ENCODE data around the gene MGP. TPM values are rescaled to one million over a fixed set of nuclear protein-coding genes. Genes with fewer than 3 reads are reported as not detected.
A peak's percentile ranks its signal among the peaks of the same experiment; 100 is the strongest.

The MGP gene
- 100 to 1,000 TPM; 317 to 851 (median 829) TPM for total RNA-seq

GRCh38 chr12:14885718-14886221 lies at the start of gene MGP:
TSS of gene MGP (minus strand) at chr12:14885854. CDS start at chr12:14885791, 63 bp downstream.
- ATAC-seq (ENCODE audit: low FRiP score), result peak; percentile 83
- TF ChIP-seq CTCF (IDR thresholded peaks at IDR 0.05), result no peak
- DNase-seq (ENCODE audit: low spot score), result no peak

- ATAC-seq (ENCODE audit: low FRiP score), result no peak
- DNase-seq (ENCODE audit: low spot score), result no peak
- TF ChIP-seq CTCF (IDR thresholded peaks at IDR 0.05), result no peak
Observed at GRCh38 chr12:14935031-14935430, 49.4 kb upstream of the MGP start.

GRCh38 chr12:14934511-14934910 lies 48.9 kb upstream of the MGP start:
- DNase-seq (ENCODE audit: low spot score) (no peak), ATAC-seq (ENCODE audit: low FRiP score) (no peak)
- no peak for TF ChIP-seq CTCF (IDR thresholded peaks at IDR 0.05)

- DNase-seq (ENCODE audit: low spot score) (no peak), ATAC-seq (ENCODE audit: low FRiP score) (no peak)
- no peak for TF ChIP-seq CTCF (IDR thresholded peaks at IDR 0.05)
Observed at GRCh38 chr12:14931791-14932560, 46.3 kb upstream of the MGP start.

- TF ChIP-seq CTCF (IDR thresholded peaks at IDR 0.05), result no peak
- no peak for ATAC-seq (ENCODE audit: low FRiP score)
- DNase-seq (ENCODE audit: low spot score), result no peak
Observed at GRCh38 chr12:14931359-14931758, 45.7 kb upstream of the MGP start.

GRCh38 chr12:14930299-14930698 lies 44.6 kb upstream of the MGP start:
- DNase-seq (ENCODE audit: low spot score) (no peak), ATAC-seq (ENCODE audit: low FRiP score) (no peak)
- no peak for TF ChIP-seq CTCF (IDR thresholded peaks at IDR 0.05)

GRCh38 chr12:14928931-14929330 lies 43.3 kb upstream of the MGP start:
- no peak for TF ChIP-seq CTCF (IDR thresholded peaks at IDR 0.05)
- DNase-seq (ENCODE audit: low spot score), result no peak
- no peak for ATAC-seq (ENCODE audit: low FRiP score)
